Measurements from ENCODE around the gene ATP5PO.

The ATP5PO gene

DNA sequence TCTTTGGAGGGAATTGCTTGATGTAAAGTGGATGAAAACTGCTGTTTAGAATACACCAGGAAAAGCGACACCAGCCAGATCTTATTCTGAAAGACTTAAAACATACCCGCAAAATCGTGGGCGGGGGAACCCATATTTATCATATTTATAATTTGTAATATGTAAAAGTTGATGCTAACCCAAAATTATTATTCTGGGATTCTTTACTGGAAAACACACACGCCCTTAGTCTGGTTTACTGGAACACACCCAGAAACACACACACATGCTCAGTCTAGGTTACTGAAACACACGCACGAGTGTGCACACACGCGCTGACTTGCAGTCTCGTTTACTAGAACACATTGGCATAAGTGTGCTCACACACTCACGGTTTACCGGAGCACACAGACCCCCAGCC lies 32.5 kb downstream of the ATP5PO start:
- TF ChIP-seq, protein P1, sequence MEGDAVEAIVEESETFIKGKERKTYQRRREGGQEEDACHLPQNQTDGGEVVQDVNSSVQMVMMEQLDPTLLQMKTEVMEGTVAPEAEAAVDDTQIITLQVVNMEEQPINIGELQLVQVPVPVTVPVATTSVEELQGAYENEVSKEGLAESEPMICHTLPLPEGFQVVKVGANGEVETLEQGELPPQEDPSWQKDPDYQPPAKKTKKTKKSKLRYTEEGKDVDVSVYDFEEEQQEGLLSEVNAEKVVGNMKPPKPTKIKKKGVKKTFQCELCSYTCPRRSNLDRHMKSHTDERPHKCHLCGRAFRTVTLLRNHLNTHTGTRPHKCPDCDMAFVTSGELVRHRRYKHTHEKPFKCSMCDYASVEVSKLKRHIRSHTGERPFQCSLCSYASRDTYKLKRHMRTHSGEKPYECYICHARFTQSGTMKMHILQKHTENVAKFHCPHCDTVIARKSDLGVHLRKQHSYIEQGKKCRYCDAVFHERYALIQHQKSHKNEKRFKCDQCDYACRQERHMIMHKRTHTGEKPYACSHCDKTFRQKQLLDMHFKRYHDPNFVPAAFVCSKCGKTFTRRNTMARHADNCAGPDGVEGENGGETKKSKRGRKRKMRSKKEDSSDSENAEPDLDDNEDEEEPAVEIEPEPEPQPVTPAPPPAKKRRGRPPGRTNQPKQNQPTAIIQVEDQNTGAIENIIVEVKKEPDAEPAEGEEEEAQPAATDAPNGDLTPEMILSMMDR (IDR thresholded peaks at IDR 0.05; ENCODE audit: low read depth, low read length, missing control alignments): no peak
- DNase-seq (ENCODE audit: low read depth): no peak
- H3K4me3 ChIP-seq (ENCODE audit: low read depth, low read length): no peak overlapping the region

DNA sequence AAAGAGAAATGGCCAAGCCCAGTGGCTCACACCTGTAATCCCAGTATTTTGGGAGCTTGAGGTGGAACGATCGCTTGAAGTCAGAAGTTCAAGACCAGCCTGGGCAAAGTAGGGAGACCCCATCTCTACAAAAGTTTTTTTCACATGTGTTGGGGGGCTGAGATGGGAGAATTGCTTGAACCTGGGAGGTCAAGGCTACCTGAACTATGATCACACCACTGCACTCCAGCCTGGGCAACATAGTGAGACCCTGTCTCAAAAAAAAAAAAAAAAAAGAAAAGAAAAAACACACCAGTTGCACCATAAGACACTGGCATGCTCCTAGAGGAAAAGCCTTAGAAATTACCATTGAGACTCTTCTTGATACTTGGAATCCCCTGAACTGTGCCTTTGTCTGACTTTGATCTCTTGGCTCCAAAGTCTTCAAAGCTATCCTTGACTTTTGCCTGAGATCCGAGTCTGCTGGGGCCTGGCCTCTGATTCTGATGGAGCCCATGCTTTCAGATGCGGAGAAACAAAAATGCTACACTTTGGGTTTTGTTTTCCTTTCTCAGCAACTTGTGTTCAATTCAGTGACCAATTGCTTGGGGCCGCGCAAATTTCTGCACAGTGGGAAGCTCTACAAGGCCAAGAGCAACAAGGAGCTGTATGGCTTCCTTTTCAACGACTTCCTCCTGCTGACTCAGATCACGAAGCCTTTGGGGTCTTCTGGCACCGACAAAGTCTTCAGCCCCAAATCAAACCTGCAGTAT lies 33.7 kb downstream of the ATP5PO start:
- no peak overlapping the region for H3K4me3 ChIP-seq (ENCODE audit: low read depth, low read length)
- no peak for DNase-seq (ENCODE audit: low read depth)
- TF ChIP-seq, protein P1 (IDR thresholded peaks at IDR 0.05; ENCODE audit: low read depth, low read length, missing control alignments): no peak

DNA sequence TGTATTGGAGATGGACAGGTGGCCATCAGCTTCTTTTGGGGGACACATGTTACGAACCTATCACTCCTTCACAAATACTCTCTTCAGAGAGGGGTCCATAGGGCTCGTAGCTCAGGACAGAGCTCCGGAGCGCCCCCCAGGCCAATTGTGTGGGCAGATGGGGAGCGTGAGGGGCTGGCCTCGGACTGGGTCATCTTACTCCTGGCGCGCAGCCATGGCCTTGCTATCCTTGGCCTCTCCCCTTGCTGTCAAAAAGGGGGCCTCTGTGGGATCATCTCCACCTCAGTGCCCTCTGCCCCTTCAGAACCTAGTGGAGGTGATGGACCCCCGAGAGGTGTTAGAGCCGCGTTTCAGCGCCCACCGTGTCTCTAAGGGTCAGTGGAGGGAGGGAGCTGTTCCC lies 35.0 kb downstream of the ATP5PO start:
- TF ChIP-seq, protein P1 (IDR thresholded peaks at IDR 0.05; ENCODE audit: low read depth, low read length, missing control alignments): no peak
- DNase-seq (ENCODE audit: low read depth): no peak
- no peak overlapping the region for H3K4me3 ChIP-seq (ENCODE audit: low read depth, low read length)

DNA sequence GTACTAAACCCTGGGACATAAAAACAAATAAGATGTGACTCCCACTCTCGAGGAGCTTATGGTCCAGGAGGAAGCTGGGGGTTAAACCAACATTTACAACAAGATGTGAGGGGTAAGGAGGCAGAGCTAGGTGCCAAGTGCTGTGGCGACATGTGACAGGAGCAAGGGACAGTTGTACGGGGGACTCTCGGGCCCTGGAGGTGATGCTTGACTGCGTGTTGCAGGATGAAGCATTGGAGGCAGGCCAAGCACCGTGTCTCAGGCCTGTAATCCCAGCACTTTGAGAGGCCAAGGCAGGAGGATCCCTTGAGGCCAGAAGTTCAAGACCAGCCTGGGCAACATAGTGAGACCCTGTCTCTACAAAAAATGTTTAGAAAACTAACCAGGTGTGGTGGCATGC lies 36.8 kb downstream of the ATP5PO start:
- no peak for DNase-seq (ENCODE audit: low read depth)
- TF ChIP-seq, protein P1 (IDR thresholded peaks at IDR 0.05; ENCODE audit: low read depth, low read length, missing control alignments): no peak
- H3K4me3 ChIP-seq (ENCODE audit: low read depth, low read length): no peak overlapping the region

DNA sequence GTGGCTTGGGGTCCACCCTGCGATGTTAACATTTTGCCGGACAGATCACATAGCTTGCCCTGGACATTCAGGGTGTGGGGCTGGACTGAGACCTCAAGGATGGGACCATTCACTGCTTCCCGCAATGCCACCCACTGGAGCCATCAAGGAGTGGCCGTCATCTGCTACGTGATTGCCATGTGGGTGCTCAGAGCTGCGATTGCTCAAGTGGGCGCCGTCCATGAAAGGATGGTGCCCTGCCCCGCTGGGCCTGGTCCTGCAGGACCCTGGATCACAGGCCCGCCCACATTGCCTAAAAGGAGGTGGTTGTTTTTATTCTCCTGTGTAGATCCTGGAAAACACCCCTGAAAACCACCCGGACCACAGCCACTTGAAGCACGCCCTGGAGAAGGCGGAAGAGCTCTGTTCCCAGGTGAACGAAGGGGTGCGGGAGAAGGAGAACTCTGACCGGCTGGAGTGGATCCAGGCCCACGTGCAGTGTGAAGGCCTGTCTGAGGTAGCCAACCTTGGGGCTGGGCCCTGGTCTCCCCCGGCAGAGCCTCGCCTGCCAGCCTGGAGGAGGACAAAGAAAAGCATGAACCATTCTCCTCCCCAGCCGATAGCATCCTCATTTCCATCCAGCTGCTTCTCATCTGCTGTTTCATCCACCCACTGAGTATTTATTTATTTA lies 40.4 kb downstream of the ATP5PO start:
- TF ChIP-seq, protein P1 (IDR thresholded peaks at IDR 0.05; ENCODE audit: low read depth, low read length, missing control alignments): no peak
- H3K4me3 ChIP-seq (ENCODE audit: low read depth, low read length): no peak overlapping the region
- no peak for DNase-seq (ENCODE audit: low read depth)

DNA sequence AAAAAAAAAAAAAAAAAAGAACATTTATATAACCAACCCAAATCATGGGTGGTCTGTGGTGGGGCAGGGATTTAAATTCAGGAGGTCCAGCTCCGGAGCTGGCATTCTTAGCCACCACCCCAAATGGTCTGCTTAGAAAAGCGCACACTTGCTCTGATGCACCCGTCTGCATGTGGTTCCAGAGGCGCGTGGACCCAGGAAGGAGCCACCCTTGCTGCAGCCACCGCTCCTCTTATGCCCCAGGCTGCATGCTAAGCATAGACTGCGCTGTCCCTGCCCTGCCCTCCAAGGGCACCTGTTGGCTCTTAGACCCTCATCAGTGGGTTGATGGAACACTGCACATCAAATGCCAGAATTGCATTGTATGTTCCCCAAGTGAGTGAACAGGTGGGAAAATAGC lies 41.4 kb downstream of the ATP5PO start:
- DNase-seq (ENCODE audit: low read depth): no peak
- TF ChIP-seq, protein P1 (IDR thresholded peaks at IDR 0.05; ENCODE audit: low read depth, low read length, missing control alignments): no peak
- no peak overlapping the region for H3K4me3 ChIP-seq (ENCODE audit: low read depth, low read length)
